HFF-Myc (cell line): ENCODE results near the gene FBXO21.
A peak's percentile ranks its signal among the peaks of the same experiment; 100 is the strongest.

Source experiments
- DNase-seq: peaks from one replicate; pipeline ENCODE4 v3.0.0-alpha.2; 2011; ENCODE audit warnings: low read depth; ENCODE audit errors: extremely low read depth
- H3K4me3 ChIP-seq: replicated peaks from 2 replicates; pipeline ENCODE4 v1.5.1; 2011; ENCODE audit warnings: low read depth, mild to moderate bottlenecking, control low read depth, low read length
- TF ChIP-seq, protein P1 (sequence below): IDR thresholded peaks from 2 replicates; pipeline ENCODE4 v1.5.1; 2012; ENCODE audit warnings: mild to moderate bottlenecking, low read depth, low read length, control low read depth; ENCODE audit errors: missing control alignments

Gene FBXO21

DNA sequence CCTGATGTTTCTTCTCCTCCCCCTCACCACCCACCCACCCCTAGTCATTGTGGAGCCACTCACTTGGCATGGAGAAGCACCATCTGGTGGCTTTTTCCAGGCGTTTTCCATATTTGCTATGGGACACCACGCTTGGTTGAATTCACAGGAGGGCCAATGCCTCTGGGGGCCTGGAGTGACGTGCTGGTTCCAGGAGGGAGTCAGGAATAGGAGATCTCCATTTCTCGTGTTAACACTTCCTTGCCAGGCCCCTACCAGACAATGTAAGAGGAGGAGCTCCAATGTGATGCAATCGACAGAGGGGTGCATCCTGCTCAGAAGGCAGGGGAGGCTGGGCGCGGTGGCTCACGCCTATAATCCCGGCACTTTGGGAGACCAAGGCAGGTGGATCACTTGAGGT lies 69.5 kb downstream of the FBXO21 start:
- no peak overlapping the region for H3K4me3 ChIP-seq
- TF ChIP-seq, protein P1, sequence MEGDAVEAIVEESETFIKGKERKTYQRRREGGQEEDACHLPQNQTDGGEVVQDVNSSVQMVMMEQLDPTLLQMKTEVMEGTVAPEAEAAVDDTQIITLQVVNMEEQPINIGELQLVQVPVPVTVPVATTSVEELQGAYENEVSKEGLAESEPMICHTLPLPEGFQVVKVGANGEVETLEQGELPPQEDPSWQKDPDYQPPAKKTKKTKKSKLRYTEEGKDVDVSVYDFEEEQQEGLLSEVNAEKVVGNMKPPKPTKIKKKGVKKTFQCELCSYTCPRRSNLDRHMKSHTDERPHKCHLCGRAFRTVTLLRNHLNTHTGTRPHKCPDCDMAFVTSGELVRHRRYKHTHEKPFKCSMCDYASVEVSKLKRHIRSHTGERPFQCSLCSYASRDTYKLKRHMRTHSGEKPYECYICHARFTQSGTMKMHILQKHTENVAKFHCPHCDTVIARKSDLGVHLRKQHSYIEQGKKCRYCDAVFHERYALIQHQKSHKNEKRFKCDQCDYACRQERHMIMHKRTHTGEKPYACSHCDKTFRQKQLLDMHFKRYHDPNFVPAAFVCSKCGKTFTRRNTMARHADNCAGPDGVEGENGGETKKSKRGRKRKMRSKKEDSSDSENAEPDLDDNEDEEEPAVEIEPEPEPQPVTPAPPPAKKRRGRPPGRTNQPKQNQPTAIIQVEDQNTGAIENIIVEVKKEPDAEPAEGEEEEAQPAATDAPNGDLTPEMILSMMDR = no peak
- DNase-seq = no peak

- H3K4me3 ChIP-seq = no peak overlapping the region
- no peak for DNase-seq
- TF ChIP-seq, protein P1 = peak; percentile 62
Measured at GRCh38 chr12:117119592-117120198, 70.6 kb downstream of the FBXO21 start.

DNA sequence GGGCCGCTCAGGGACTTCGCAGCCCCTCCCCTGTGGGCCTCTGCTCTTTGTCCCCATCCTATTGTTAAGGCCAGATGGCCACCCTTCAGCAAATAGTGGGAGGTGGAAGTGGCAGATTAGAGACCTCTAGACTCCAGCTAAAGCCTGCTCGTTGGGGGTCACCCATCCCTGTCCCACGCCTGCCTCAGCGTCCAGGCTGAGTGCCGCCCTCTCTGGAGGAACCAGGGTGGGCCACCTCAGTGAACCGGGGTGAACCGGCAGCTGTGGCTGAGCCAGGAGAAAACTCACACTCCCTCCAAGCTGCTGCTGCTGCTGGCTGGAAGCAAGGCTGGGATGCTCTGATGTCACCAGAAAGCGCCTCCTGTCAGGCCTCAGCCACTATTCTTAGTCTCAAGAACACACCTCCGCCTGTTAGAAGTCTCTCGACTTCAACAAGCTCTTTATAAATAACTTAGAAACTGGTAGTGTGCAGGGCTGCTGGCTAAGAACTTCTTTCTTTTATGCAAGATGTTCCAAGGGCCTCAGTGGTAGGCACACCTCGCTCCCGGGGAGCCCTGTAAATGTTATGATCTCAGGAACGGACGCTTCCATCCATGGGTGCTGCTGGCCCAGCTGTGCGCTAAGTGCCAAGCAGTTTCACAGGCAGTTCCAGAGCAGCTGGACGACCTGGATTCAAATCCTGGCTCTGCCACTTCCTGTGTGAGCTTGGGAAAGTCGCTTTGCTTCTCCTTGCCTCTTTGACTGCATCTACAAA lies 71.3 kb downstream of the FBXO21 start:
- TF ChIP-seq, protein P1 = no peak
- H3K4me3 ChIP-seq = no peak overlapping the region
- DNase-seq = no peak

DNA sequence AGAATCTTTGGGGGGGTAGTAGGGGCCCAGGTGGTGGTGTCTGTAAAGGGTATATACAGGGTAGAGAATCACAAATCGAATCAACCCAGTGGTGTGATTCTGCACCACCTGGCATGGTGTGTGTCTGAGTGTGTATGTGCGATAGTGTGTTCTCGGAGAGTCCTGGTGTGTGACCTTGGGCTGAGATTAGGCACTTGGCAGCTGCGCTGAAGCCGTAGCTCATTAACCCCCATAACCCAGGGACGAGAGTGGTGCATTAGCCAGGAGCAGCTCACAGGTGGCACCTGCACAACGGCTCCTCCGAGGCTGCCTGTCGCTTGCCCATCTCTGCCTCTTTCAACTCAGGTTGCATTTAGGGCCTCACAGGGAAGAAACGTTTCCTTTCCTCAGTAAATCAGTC lies 75.5 kb downstream of the FBXO21 start:
- TF ChIP-seq, protein P1 = no peak
- no peak for DNase-seq
- H3K4me3 ChIP-seq = no peak overlapping the region

DNA sequence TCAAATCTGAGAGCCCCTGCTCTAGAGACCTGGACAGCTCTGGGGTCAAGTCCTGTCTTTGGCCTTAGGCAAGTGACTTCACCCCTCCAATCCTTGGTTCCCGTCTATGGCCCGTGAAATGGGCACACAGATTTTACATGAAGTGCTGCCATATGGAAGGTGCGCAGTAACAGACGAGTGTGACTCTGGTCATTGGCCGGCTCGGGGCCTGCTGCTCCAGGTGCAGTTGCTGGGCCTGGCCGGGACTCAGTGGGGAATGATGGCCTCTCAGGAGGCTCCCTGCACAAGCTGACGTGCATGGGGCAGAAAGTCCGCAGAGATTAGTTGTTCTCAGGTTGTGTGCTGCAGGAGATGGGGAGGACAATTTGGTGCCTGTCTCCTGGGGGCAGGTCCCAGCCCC lies 77.0 kb downstream of the FBXO21 start:
- DNase-seq = no peak
- TF ChIP-seq, protein P1 = no peak
- H3K4me3 ChIP-seq = no peak overlapping the region

DNA sequence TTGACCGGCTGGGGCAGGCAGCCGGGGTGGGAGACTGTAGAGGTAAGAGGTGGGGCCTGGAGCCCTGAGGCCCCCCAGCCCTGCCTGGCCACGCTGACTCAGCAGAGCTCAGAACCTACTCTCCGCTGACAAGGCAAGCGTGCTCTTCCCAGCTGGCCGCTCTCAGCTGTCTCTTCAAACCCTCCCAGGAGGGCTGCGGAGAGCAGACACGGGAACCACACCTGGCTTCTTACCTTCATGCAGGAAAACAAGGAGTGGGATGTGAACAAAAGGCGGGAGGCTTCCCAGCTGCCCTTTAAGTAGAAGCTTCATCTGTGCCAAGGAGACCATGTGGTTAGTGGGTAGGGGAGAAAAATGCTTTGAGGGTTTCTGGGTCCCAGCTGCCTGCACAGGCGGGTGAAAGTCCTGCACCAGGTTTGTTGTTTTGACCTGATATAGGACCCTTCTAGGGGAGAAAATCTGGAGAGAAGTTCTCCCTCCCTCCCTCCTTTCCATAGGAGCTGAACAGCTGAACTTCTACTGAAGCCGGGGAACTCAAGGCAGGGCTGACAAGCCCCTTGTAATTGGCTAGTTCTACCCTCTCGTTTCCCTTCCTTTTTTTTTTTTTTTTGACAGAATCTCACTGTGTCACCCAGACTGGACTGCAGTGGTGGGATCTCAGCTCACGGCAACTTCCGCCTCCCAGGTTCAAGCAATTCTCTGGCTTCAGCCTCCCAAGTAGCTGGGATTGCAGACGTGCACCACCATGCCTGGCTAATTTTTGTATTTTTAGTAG lies 78.3 kb downstream of the FBXO21 start:
- TF ChIP-seq, protein P1 = no peak
- no peak overlapping the region for H3K4me3 ChIP-seq
- DNase-seq = no peak
